ENCODE measurements around the gene WNT1. TPM values are rescaled to one million over a fixed set of nuclear protein-coding genes. Genes with fewer than 3 reads are reported as not detected.

The WNT1 gene
- total RNA-seq, 2 donors from 2014 or later = not detected

DNA sequence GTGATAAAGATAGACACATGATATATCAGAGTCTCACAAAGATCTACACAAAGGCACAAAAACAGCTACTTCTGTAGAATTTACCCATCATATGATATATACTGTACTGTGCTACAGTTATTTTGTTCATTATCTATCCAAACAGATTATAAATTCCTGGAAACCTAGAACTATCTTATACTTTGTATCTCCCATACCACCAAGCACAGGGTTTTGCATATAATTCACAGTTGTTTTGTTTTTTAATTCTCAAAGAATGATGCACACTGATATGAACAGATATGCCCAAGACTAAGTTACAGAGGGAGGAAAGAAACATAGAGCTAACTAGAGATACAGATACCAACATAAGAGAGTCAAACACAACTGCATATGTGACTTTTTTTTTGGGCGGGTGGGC lies 37.1 kb downstream of the WNT1 start:
- H3K9me3 Mint-ChIP-seq = no peaks in the 10 kb centered on the region
- H3K9me3 ChIP-seq (ENCODE audit: control insufficient read depth, low read length) = no peaks in the 10 kb centered on the region
- H3K9ac ChIP-seq (ENCODE audit: extremely low read depth, low read length, poor library complexity, severe bottlenecking) = no peak overlapping the region
- H3K27me3 ChIP-seq (ENCODE audit: control insufficient read depth, insufficient read depth, low read length, poor library complexity, severe bottlenecking) = no peaks in the 10 kb centered on the region
- H3K4me3 ChIP-seq (ENCODE audit: low read length) = no peak overlapping the region
- 92 to 97% methylated on average over 1 of the region's 1 CpG for WGBS, 2 experiments (ENCODE audit: insufficient coverage in 1 of 2, insufficient read length in 1 of 2)
- no peak overlapping the region for H3K27ac Mint-ChIP-seq
- H3K4me1 ChIP-seq (ENCODE audit: control insufficient read depth, insufficient read depth, low read length) = no peaks in the 10 kb centered on the region
- no peak overlapping the region for H3K27ac ChIP-seq (ENCODE audit: low read depth, low read length)
- no peak overlapping the region for H3K4me3 Mint-ChIP-seq
- peaks cover 19% of the 10 kb centered on the region for H3K4me1 Mint-ChIP-seq
- TF ChIP-seq, protein P1, sequence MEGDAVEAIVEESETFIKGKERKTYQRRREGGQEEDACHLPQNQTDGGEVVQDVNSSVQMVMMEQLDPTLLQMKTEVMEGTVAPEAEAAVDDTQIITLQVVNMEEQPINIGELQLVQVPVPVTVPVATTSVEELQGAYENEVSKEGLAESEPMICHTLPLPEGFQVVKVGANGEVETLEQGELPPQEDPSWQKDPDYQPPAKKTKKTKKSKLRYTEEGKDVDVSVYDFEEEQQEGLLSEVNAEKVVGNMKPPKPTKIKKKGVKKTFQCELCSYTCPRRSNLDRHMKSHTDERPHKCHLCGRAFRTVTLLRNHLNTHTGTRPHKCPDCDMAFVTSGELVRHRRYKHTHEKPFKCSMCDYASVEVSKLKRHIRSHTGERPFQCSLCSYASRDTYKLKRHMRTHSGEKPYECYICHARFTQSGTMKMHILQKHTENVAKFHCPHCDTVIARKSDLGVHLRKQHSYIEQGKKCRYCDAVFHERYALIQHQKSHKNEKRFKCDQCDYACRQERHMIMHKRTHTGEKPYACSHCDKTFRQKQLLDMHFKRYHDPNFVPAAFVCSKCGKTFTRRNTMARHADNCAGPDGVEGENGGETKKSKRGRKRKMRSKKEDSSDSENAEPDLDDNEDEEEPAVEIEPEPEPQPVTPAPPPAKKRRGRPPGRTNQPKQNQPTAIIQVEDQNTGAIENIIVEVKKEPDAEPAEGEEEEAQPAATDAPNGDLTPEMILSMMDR (conservative IDR thresholded peaks at IDR 0.05) = no peak
- no peak for DNase-seq
- no peaks in the 10 kb centered on the region for H3K36me3 Mint-ChIP-seq (ENCODE audit: low read depth)
- H3K27me3 Mint-ChIP-seq (ENCODE audit: insufficient read depth) = no peaks in the 10 kb centered on the region
- no peaks in the 10 kb centered on the region for H3K36me3 ChIP-seq (ENCODE audit: control insufficient read depth, insufficient read depth, low read length)

DNA sequence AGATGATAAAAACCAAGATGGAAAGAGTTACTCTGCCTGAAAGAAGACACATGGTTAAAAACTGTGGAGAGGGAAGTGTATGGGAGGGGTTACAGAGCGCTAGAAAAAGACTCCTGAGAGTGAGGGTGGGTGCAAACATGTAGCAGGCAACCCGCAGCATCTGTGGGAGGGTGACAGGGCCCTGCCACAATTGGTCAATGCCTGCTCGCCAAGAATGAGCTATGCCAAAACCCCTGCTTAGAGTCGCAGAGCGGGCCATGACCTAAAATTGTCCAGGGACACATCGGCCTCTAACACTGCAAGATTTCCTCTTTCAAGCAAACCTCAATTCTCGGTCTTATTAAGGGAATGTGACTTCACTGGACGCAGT lies 39.8 kb downstream of the WNT1 start:
- Mint-ChIP-seq H3K9me3 (no peaks in the 10 kb centered on the region), H3K36me3 (ENCODE audit: low read depth) (peaks cover 18% of the 10 kb centered on the region), H3K4me3 (peak overlapping the region; percentile 86), H3K27ac (peak overlapping the region; percentile 96), H3K27me3 (ENCODE audit: insufficient read depth) (no peaks in the 10 kb centered on the region), H3K4me1 (peaks cover 15% of the 10 kb centered on the region)
- H3K9me3 ChIP-seq (ENCODE audit: control insufficient read depth, low read length) = no peaks in the 10 kb centered on the region
- peak overlapping the region; percentile 95 for H3K9ac ChIP-seq (ENCODE audit: extremely low read depth, low read length, poor library complexity, severe bottlenecking)
- no peaks in the 10 kb centered on the region for H3K27me3 ChIP-seq (ENCODE audit: control insufficient read depth, insufficient read depth, low read length, poor library complexity, severe bottlenecking)
- H3K4me3 ChIP-seq (ENCODE audit: low read length) = peak overlapping the region; percentile 87
- no peaks in the 10 kb centered on the region for H3K4me1 ChIP-seq (ENCODE audit: control insufficient read depth, insufficient read depth, low read length)
- peak overlapping the region; percentile 90 for H3K27ac ChIP-seq (ENCODE audit: low read depth, low read length)
- 18 to 24% methylated on average over 8 of the region's 8 CpGs for WGBS, 2 experiments (ENCODE audit: insufficient coverage in 1 of 2, insufficient read length in 1 of 2)
- TF ChIP-seq, protein P1 (conservative IDR thresholded peaks at IDR 0.05) = no peak
- DNase-seq = no peak
- H3K36me3 ChIP-seq (ENCODE audit: control insufficient read depth, insufficient read depth, low read length) = peaks cover 14% of the 10 kb centered on the region

DNA sequence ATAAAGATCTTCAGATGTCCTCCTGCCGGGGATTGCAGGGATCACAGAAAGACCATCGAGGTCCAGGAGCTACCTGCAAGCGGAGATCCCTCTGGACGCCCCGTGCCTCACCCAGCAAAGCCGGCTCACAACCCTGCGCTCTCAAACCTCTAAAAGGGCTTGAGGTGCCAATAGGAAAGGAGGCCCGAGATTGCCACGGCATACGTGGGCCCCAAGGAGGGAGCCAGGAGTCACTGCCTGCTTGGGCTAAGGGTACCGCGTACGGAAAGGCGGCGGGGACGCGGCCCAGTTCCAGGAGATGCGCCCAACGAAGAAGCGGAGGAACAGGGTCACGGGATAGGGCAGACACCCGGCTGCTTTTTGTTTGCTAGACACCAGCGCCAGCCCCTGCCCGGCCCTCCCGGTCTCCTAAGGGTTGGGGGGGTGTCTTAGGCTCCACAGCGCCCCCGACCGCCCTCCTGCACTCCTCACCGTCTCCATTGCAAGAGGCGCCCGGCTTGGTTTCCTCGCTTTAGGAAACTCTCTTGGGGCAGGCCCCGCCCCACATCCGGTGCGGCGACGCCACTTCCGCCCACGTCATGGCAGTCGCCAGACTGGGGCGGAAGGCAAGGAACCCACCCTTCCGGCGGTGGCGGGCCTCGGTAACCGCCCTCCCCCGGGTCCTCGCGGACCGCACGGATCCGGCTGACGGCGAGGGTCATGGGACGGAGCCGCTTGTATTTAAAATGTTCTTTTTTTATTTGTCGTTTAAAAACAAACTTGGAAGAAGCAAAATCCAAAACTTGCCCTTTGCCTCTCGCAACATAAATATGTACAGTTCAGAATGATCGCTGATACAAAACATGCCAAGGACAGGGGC lies 40.4 kb downstream of the WNT1 start, which contains the start of gene PRKAG1:
PRKAG1 (minus strand) TSS at position 516 of the 859 bp plus-strand sequence; CDS start at position 480, 36 bp downstream.
- Histone ChIP-seq H3K27me3 (ENCODE audit: control insufficient read depth, insufficient read depth, low read length, poor library complexity, severe bottlenecking) (no peaks in the 10 kb centered on the region), H3K27ac (ENCODE audit: low read depth, low read length) (peak within 1 kb of the TSS; percentile 91), H3K4me3 (ENCODE audit: low read length) (peak within 1 kb of the TSS; percentile 87), H3K9me3 (ENCODE audit: control insufficient read depth, low read length) (no peaks in the 10 kb centered on the region), H3K36me3 (ENCODE audit: control insufficient read depth, insufficient read depth, low read length) (peaks cover 20% of the 10 kb centered on the region), H3K9ac (ENCODE audit: extremely low read depth, low read length, poor library complexity, severe bottlenecking) (peak within 1 kb of the TSS; percentile 95), H3K4me1 (ENCODE audit: control insufficient read depth, insufficient read depth, low read length) (no peaks in the 10 kb centered on the region)
- Mint-ChIP-seq H3K27ac (peak within 1 kb of the TSS; percentile 96), H3K9me3 (no peaks in the 10 kb centered on the region), H3K27me3 (ENCODE audit: insufficient read depth) (no peaks in the 10 kb centered on the region), H3K4me1 (peaks cover 15% of the 10 kb centered on the region), H3K36me3 (ENCODE audit: low read depth) (peaks cover 24% of the 10 kb centered on the region), H3K4me3 (peak within 1 kb of the TSS; percentile 86)
- WGBS, 2 experiments (ENCODE audit: insufficient coverage in 1 of 2, insufficient read length in 1 of 2) = 1% methylated on average over 21 to 59 of the region's 59 CpGs
- DNase-seq = peak; percentile 100
- TF ChIP-seq, protein P1 (conservative IDR thresholded peaks at IDR 0.05) = peak; percentile 73

Measured in endodermal cell (in vitro differentiated cells).